Measurements from ENCODE around the gene BAG1. TPM values are rescaled to one million over a fixed set of nuclear protein-coding genes. Genes with fewer than 3 reads are reported as not detected.

BAG1 gene
- total and polyA plus RNA-seq, 7 donors = 125 to 371 (median 253) TPM

DNA sequence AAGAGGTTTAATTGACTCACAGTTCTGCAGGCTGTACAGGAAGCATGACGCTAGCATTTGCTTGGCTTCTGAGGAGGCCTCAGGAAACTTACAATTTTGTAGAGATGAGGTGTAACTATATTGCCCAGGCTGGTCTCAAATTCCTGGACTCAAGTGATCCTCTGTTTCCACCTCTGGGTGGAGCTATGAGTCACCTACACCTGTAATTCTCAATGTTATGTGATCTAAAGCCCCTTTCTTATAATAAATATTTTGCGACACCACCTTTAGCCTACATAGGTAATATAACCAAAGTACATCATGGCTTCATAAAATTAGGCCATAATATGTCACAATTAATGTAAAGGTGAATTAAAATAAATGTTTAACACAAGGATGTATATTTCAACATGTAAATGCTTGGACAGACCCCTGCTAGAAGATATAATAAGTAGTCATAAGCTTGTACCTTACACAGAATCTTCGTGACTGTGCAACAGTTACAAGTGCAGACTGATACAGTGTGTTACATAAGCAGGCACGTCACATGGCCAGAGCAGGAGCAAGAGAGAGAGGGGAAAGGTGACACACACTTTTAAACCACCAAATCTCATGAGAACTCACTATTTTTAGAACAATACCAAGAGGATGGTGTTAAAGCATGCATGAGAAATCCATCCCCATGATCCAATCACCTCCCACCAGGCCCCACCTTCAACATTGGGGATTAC lies 54.3 kb downstream of the BAG1 start:
- DNase-seq = no peak
- Histone ChIP-seq H3K36me3 (ENCODE audit: insufficient read depth in 1 of 2, low read depth in 1 of 2) (no peaks in the 10 kb centered on the region), H3K27me3 (ENCODE audit: insufficient read depth in 3 of 3, low read length in 2 of 3) (no peaks in the 10 kb centered on the region), H3K27ac (no peak overlapping the region), H3K9me3 (no peaks in the 10 kb centered on the region), H3K4me1 (peaks cover 7% of the 10 kb centered on the region), H3K4me3 (no peak overlapping the region)
- intact Hi-C loops (cut with DNase I) = no loop called here
- WGBS, 3 donors = 89 to 94% (median 89%) methylated on average over 4 of the region's 4 CpGs
- no peak for ATAC-seq
- TF ChIP-seq, protein P1, sequence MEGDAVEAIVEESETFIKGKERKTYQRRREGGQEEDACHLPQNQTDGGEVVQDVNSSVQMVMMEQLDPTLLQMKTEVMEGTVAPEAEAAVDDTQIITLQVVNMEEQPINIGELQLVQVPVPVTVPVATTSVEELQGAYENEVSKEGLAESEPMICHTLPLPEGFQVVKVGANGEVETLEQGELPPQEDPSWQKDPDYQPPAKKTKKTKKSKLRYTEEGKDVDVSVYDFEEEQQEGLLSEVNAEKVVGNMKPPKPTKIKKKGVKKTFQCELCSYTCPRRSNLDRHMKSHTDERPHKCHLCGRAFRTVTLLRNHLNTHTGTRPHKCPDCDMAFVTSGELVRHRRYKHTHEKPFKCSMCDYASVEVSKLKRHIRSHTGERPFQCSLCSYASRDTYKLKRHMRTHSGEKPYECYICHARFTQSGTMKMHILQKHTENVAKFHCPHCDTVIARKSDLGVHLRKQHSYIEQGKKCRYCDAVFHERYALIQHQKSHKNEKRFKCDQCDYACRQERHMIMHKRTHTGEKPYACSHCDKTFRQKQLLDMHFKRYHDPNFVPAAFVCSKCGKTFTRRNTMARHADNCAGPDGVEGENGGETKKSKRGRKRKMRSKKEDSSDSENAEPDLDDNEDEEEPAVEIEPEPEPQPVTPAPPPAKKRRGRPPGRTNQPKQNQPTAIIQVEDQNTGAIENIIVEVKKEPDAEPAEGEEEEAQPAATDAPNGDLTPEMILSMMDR (IDR thresholded peaks at IDR 0.05) = no peak

GRCh38 chr9:33209394-33209793 lies 55.1 kb downstream of the BAG1 start:
- no peaks in the 10 kb centered on the region for H3K9me3 ChIP-seq
- no peak for DNase-seq
- no peak overlapping the region for H3K27ac ChIP-seq
- H3K4me1 ChIP-seq = peaks cover 7% of the 10 kb centered on the region
- no peaks in the 10 kb centered on the region for H3K27me3 ChIP-seq (ENCODE audit: insufficient read depth in 3 of 3, low read length in 2 of 3)
- no peaks in the 10 kb centered on the region for H3K36me3 ChIP-seq (ENCODE audit: insufficient read depth in 1 of 2, low read depth in 1 of 2)
- WGBS, 3 donors = 76 to 88% (median 82%) methylated on average over 1 of the region's 1 CpG
- no peak overlapping the region for H3K4me3 ChIP-seq
- no peak for ATAC-seq
- intact Hi-C loops (cut with DNase I) = no loop called here
- TF ChIP-seq, protein P1 (IDR thresholded peaks at IDR 0.05) = no peak

DNA sequence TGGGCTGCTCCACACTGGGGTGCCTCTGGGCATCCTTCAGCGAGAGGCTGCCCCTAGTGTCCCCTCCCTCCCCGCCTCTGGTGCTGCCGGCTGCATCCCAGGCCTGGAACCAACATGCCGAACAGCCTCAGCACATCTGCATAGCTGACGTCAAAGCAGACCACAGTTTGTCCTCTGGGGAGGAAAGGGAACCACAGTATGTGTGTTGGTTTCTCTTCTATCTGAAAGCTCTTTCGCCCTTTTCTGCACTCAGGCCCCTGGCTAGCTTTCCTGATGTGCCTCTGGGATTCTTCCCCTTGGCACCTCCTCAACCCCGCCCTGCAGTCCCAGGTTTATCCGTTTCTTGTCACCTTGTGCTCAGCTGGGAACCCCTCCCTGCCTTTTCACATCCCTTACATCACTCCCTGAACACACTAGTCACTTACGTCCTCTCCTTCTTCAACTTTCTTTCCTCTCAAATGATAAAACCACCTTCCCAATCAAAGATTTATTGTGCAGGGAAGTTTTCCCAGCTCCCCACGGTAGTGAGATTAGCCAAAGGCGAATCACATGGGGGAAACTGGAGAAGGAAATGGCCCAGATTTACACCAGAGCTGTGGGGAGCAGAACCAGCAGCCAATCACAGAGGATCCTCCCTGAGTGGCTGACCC lies 61.8 kb downstream of the BAG1 start:
- no peaks in the 10 kb centered on the region for H3K9me3 ChIP-seq
- DNase-seq = peak; percentile 41 to 74
- intact Hi-C loops (cut with DNase I) = no loop called here
- H3K36me3 ChIP-seq (ENCODE audit: insufficient read depth in 1 of 2, low read depth in 1 of 2) = no peaks in the 10 kb centered on the region
- H3K27ac ChIP-seq = no peak overlapping the region
- H3K27me3 ChIP-seq (ENCODE audit: insufficient read depth in 3 of 3, low read length in 2 of 3) = no peaks in the 10 kb centered on the region
- TF ChIP-seq, protein P1 (IDR thresholded peaks at IDR 0.05) = no peak
- peak; percentile 30 to 47 (median 37) for ATAC-seq
- H3K4me1 ChIP-seq = peaks cover 10% of the 10 kb centered on the region
- no peak overlapping the region for H3K4me3 ChIP-seq
- WGBS, 3 donors = 35 to 44% (median 43%) methylated on average over 11 of the region's 11 CpGs

Other genes starting within 250 kb of the BAG1 start
- 10 to 100 TPM; 41.7 to 88.3 (median 68.8) TPM for gene DNAJA1, start 239.4 kb downstream of the BAG1 start, total RNA-seq
- 100 to 1,000 TPM in 1 of 3 donors, 10 to 100 TPM in 2; 46.9 to 135 (median 48.9) TPM for gene DNAJA1, start 239.4 kb downstream of the BAG1 start, polyA plus RNA-seq
- gene SMU1, start 188.0 kb downstream of the BAG1 start, total RNA-seq = 10 to 100 TPM; 15.4 to 18.4 (median 16.7) TPM
- gene SMU1, start 188.0 kb downstream of the BAG1 start, polyA plus RNA-seq = 10 to 100 TPM in 2 of 3 donors, 1 to 10 TPM in 1; 8.4 to 15.5 (median 11.6) TPM
- gene B4GALT1, start 97.4 kb downstream of the BAG1 start, total RNA-seq = 10 to 100 TPM; 22.3 to 28.1 (median 24.4) TPM
- gene B4GALT1, start 97.4 kb downstream of the BAG1 start, polyA plus RNA-seq = 10 to 100 TPM; 13.0 to 21.9 (median 17.8) TPM
- gene SPINK4, start 24.5 kb downstream of the BAG1 start, total RNA-seq = not detected
- gene SPINK4, start 24.5 kb downstream of the BAG1 start, polyA plus RNA-seq = under 1 TPM in 1 of 3 donors, not detected in 2; 0.34 TPM
- 10 to 100 TPM; 28.7 to 41.1 (median 37.6) TPM for gene CHMP5, start 341 bp upstream of the BAG1 start, total RNA-seq
- gene CHMP5, start 341 bp upstream of the BAG1 start, polyA plus RNA-seq = 10 to 100 TPM; 31.9 to 80.4 (median 38.3) TPM
- gene NFX1, start 25.8 kb upstream of the BAG1 start, total RNA-seq = 10 to 100 TPM; 33.8 to 59.2 (median 46.1) TPM
- gene NFX1, start 25.8 kb upstream of the BAG1 start, polyA plus RNA-seq = 10 to 100 TPM; 20.9 to 33.4 (median 26.8) TPM
- 10 to 100 TPM in 3 of 4 donors, 1 to 10 TPM in 1; 8.6 to 45.0 (median 15.7) TPM for gene AQP7, start 137.9 kb upstream of the BAG1 start, total RNA-seq
- 10 to 100 TPM in 2 of 3 donors, 1 to 10 TPM in 1; 8.6 to 10.8 (median 10.7) TPM for gene AQP7, start 137.9 kb upstream of the BAG1 start, polyA plus RNA-seq
- 10 to 100 TPM in 2 of 4 donors, 1 to 10 TPM in 2; 4.7 to 12.0 (median 8.4) TPM for gene AQP3, start 182.9 kb upstream of the BAG1 start, total RNA-seq
- gene AQP3, start 182.9 kb upstream of the BAG1 start, polyA plus RNA-seq = 1 to 10 TPM; 2.5 to 3.6 (median 3.1) TPM
- 10 to 100 TPM; 18.8 to 39.9 (median 33.1) TPM for gene NOL6, start 209.2 kb upstream of the BAG1 start, total RNA-seq
- 10 to 100 TPM; 24.6 to 37.2 (median 34.3) TPM for gene NOL6, start 209.2 kb upstream of the BAG1 start, polyA plus RNA-seq

Measured in psoas muscle (tissue), 8 donors.